Testis (tissue), 3 donors: ENCODE measurements around the gene SSBP2. TPM values are rescaled to one million over a fixed set of nuclear protein-coding genes. Genes with fewer than 3 reads are reported as not detected.
"Not testable (repeated sequence)": the region's sequence is repeated elsewhere in the genome, so short reads cannot be mapped to it uniquely, and the experiment has no call there.

ENCODE experiments used
- DNase-seq: peaks from one replicate; pipeline ENCODE4 v3.0.0-alpha.2; 2019
- H3K27ac ChIP-seq, 2 donors: fragments of 200-600 bp; sonication (generic); one replicate each; pipeline ENCODE4 v1.5.1; 2019
- H3K27me3 ChIP-seq: fragments of 200-600 bp; sonication (generic); one replicate; pipeline ENCODE4 v1.5.1; 2019
- H3K36me3 ChIP-seq: fragments of 200-600 bp; sonication (generic); one replicate; pipeline ENCODE4 v1.5.1; 2017; ENCODE audit warnings: low read depth; ENCODE audit errors: missing control alignments
- H3K4me1 ChIP-seq: fragments of 200-600 bp; sonication (generic); one replicate; pipeline ENCODE4 v1.5.1; 2019
- H3K4me3 ChIP-seq, 2 donors: fragments of 200-600 bp; sonication (generic); one replicate each; pipeline ENCODE4 v1.5.1; 2017 to 2019
- H3K9me3 ChIP-seq: fragments of 200-600 bp; sonication (generic); one replicate; pipeline ENCODE4 v1.5.1; 2017
- POLR2A ChIP-seq: fragments of 450-650 bp; IDR thresholded peaks from one replicate; pipeline ENCODE4 v1.6.1; 2017; ENCODE audit warnings: antibody characterized with exemption, mild to moderate bottlenecking, moderate library complexity
- WGBS, 2 donors: methylation state at CpG; one replicate each; pipeline ENCODE4 v1.1.5; 2018; 5-methylcytosine and 5-hydroxymethylcytosine counted together
- intact Hi-C: fragments of 100-400 bp; cut with DNase I; formaldehyde crosslinking; loops from one replicate; pipeline ENCODE4 v1.15.1; 2023; ENCODE audit warnings: low total_unique reads
- polyA plus RNA-seq: library from polyadenylated mRNA; stranded (reverse); fragments of 350-450 nt; fragmentation: Illumina TruSeq; extraction: RNeasy Lipid Tissue Mini Kit (QIAGEN cat#74804); gene quantifications from one replicate; pipeline ENCODE4 v1.2.3, GENCODE V29; 2014; ENCODE audit warnings: low read depth, low replicate concordance; ENCODE audit not compliant: insufficient read depth
- total RNA-seq, 2 donors: library from RNA; depleted of rRNA; stranded (reverse); fragments of >200 nt; gene quantifications; one replicate each; pipeline ENCODE4 v1.2.3, GENCODE V29; 2016
- TF ChIP-seq, protein P1 (sequence below), 3 experiments: fragments of 450-650 bp in 2 of 3; fragments of 200-600 bp in 1 of 3; sonication (generic) in 1 of 3; IDR thresholded peaks; one replicate each; pipeline ENCODE4 v1.5.1; 2016 to 2019; ENCODE audit warnings: antibody characterized with exemption in 3 of 3, mild to moderate bottlenecking in 2 of 3, moderate library complexity in 1 of 3

The SSBP2 gene
- total and polyA plus RNA-seq, 3 donors from 2014 or later, result 17.5 to 27.6 (median 22.7) TPM

- Histone ChIP-seq H3K27ac (no peak overlapping the region), H3K36me3 (no peaks in the 10 kb centered on the region), H3K9me3 (no peaks in the 10 kb centered on the region), H3K27me3 (no peaks in the 10 kb centered on the region), H3K4me3 (no peak overlapping the region), H3K4me1 (no peaks in the 10 kb centered on the region)
- TF ChIP-seq, protein P1, sequence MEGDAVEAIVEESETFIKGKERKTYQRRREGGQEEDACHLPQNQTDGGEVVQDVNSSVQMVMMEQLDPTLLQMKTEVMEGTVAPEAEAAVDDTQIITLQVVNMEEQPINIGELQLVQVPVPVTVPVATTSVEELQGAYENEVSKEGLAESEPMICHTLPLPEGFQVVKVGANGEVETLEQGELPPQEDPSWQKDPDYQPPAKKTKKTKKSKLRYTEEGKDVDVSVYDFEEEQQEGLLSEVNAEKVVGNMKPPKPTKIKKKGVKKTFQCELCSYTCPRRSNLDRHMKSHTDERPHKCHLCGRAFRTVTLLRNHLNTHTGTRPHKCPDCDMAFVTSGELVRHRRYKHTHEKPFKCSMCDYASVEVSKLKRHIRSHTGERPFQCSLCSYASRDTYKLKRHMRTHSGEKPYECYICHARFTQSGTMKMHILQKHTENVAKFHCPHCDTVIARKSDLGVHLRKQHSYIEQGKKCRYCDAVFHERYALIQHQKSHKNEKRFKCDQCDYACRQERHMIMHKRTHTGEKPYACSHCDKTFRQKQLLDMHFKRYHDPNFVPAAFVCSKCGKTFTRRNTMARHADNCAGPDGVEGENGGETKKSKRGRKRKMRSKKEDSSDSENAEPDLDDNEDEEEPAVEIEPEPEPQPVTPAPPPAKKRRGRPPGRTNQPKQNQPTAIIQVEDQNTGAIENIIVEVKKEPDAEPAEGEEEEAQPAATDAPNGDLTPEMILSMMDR (IDR thresholded peaks at IDR 0.05), result no peak
- TF ChIP-seq POLR2A, result no peak
- no peak for DNase-seq
- intact Hi-C loops, result no loop called here
These were observed 146.7 kb downstream of the SSBP2 start for GRCh38 chr5:81604193-81604592.

DNA sequence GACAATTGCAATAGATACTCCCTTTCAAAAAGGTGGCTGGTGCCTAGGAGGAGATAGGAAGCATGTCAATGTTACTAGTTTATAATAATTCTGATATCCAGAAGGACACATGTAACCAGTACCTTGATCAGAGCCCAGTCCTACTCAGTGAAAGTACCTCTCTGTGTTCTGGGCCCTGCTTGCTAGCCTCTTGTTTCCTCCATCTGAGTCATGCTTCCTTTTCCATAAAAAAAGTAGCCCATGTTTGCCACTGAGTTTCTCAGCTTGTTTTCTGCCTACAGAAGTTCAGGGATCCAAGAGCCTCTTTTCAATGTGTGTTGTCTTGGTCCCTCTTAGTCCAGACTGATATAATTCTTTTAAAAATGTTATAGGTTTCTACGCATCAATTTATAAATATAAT lies 149.0 kb downstream of the SSBP2 start:
- 86 to 95% methylated on average over 1 of the region's 1 CpG for whole genome bisulfite sequencing, 2 donors
- DNase-seq, result no peak
- H3K4me1 ChIP-seq, result no peaks in the 10 kb centered on the region
- no peaks in the 10 kb centered on the region for H3K36me3 ChIP-seq
- intact Hi-C loops, result no loop called here
- no peak overlapping the region for H3K4me3 ChIP-seq
- no peaks in the 10 kb centered on the region for H3K9me3 ChIP-seq
- TF ChIP-seq, protein P1 (IDR thresholded peaks at IDR 0.05), result no peak
- no peak for TF ChIP-seq POLR2A
- no peak overlapping the region for H3K27ac ChIP-seq
- H3K27me3 ChIP-seq, result no peaks in the 10 kb centered on the region

- H3K4me1 ChIP-seq, H3K27me3 ChIP-seq, intact Hi-C loops, H3K36me3 ChIP-seq, DNase-seq, H3K27ac ChIP-seq, H3K4me3 ChIP-seq, H3K9me3 ChIP-seq: not testable (repeated sequence)
- 96 to 99% methylated on average over 9 to 10 of the region's 10 CpGs for WGBS, 2 donors
These were observed 158.8 kb downstream of the SSBP2 start for GRCh38 chr5:81592085-81592484.

GRCh38 chr5:81590498-81591384 lies 160.2 kb downstream of the SSBP2 start:
- intact Hi-C loops, result no loop called here
- Histone ChIP-seq H3K4me1 (no peaks in the 10 kb centered on the region), H3K4me3 (no peak overlapping the region), H3K36me3 (no peaks in the 10 kb centered on the region), H3K27me3 (no peaks in the 10 kb centered on the region), H3K9me3 (no peaks in the 10 kb centered on the region), H3K27ac (no peak overlapping the region)
- WGBS, 2 donors, result 87 to 89% methylated on average over 6 of the region's 6 CpGs
- DNase-seq, result no peak
- TF ChIP-seq, protein P1 (IDR thresholded peaks at IDR 0.05), result no peak
- TF ChIP-seq POLR2A, result no peak

GRCh38 chr5:81579262-81579924 lies 171.5 kb downstream of the SSBP2 start:
- 47 to 59% methylated on average over 1 of the region's 1 CpG for WGBS, 2 donors
- no peaks in the 10 kb centered on the region for H3K27me3 ChIP-seq
- no peak overlapping the region for H3K27ac ChIP-seq
- no peaks in the 10 kb centered on the region for H3K4me1 ChIP-seq
- H3K36me3 ChIP-seq, result no peaks in the 10 kb centered on the region
- no peaks in the 10 kb centered on the region for H3K9me3 ChIP-seq
- H3K4me3 ChIP-seq, result no peak overlapping the region
- no peak for DNase-seq
- TF ChIP-seq, protein P1 (IDR thresholded peaks at IDR 0.05), result no peak
- TF ChIP-seq POLR2A, result no peak
- intact Hi-C loops, result no loop called here
